Stimulated activated CD4-positive, alpha-beta T cell treated with anti-CD3 and anti-CD28 coated beads, TNF-alpha, amount 100 ng/mL, for 24 hours (primary cell): ENCODE results near the gene TMEM131.
"Not testable (repeated sequence)": the region's sequence is repeated elsewhere in the genome, so short reads cannot be mapped to it uniquely, and the experiment has no call there.

Experiments
- DNase-seq, 3 experiments: peaks; one replicate each; pipeline ENCODE4 v3.0.0-alpha.2; 2020; ENCODE audit warnings: low read depth in 3 of 3

Gene TMEM131

DNA sequence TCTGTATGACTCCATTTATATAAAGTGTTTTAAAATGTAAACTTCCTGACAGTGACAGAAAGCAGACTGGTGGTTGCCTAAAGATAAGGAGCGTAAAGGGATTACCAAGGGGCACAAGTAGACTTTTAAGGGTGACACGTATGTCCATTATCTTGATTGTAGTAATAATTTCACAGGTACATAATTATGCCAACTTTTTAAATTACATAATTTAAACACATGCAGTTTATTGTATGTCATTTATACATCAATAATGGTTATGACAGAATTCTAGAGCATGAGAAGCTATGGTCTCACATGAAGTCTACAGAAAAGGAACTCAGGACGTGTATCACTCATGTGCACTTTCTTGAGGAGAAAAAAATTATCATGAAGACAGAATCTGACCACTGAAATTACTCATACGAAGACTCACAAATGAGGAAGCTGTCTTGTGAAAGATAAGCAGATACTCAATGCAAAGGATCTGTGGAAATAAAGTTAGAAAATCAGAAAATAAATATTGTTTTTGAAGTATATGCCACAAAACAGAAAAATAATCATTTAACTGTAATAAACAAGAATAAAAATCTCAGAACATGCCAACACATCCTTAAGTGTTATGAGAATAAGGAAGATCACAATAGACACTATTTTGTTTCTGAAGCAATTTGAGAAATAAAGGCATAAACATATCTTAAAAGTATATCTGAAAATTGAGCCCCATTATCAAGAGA, 84.4 kb downstream of the TMEM131 start:
- no peak for DNase-seq

DNA sequence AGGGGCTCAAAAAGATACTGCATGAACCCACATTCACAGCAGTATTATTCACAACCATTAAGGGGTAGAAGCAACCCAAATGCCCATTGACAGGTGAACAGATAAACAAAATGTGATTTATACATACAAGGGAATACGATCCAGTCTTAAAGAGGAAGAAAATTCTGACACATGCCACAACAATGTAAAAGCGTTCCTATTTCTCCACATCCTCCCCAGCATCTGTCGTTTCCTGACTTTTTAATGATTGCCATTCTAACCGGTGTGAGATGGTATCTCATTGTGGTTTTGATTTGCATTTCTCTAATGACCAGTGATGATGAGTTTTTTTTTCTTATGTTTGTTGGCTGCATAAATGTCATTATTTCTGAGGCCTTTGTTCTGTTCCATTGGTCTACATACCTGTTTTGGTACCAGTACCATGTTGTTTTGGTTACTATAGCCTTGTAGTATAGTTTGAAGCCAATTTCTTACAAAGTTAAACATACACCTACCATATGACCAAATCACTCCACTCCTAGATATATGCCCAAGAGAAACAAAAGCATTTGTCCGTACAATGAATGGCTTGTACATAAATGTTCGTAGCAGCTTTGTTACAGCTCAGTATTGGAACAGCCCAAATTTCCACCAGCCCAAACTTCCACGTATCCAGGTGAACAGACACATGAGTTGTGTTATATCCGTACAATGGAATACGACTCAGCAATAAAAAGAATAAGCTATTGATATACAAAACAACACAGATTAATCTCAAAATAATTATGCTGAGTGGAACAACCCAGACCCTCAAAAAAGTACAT, 85.1 kb downstream of the TMEM131 start:
- no peak for DNase-seq

- no peak for DNase-seq
Observed at GRCh38 chr2:97908208-97908676, 87.5 kb downstream of the TMEM131 start.

DNA sequence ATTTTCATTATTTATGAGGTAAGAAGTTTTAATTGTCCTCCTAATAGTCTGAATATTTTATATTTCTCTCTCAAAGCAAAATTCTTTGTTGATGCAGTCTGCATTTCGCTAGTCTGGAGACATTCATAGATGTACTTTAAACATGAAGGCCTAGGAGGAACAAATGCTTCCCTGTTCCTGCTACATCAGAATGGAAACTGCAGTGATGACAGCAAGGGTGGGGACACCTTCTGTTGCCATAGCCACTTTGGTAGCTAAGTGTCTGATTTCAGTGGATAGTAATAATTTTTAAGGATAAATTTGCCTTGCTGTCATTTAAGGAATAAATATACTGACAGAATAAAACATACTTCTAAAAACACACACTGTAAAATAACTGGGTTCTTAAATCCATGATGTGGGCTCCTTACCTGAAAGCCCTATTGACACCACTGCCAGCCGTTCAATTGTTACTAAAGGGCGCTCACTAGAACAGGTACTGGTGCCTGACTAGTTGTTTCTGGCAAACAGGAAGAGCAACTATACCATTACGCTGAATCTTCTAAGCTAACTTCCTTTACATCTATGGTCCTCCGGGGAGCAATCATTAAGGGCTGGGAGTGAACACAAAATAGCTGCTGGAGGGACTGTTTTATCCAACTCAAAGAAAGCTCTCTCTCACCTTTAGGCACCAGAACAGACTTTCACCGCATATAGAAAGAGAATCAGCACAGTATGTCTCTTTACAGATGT, 88.2 kb downstream of the TMEM131 start:
- no peak for DNase-seq

GRCh38 chr2:97906307-97906706, 89.4 kb downstream of the TMEM131 start:
- DNase-seq: no peak

- DNase-seq: no peak
Observed at GRCh38 chr2:97905294-97905693, 90.5 kb downstream of the TMEM131 start.

DNA sequence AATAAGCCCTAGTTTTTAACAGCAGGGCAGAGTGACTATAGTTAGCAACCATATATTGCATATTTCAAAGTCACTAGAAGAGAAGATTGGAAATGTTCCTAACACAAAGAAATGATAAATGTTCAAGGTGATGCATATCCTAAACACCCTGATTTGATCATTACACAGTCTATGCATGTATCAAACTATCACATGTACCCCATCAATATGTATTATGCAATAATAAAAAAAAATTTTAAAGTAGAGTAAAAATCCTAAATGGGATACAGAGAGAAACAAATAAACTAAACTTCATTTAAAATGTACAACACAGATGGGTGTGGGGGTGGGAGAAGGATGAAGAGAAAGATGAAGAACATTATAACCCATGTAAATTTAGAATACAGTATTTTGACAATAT, 93.9 kb downstream of the TMEM131 start:
- no peak for DNase-seq

GRCh38 chr2:97900806-97901205, 94.9 kb downstream of the TMEM131 start:
- no peak for DNase-seq

- DNase-seq: not testable (repeated sequence)
Observed at GRCh38 chr2:97893042-97893441, 102.7 kb downstream of the TMEM131 start.

- DNase-seq: no peak
Observed at GRCh38 chr2:97891611-97892010, 104.1 kb downstream of the TMEM131 start.

- DNase-seq: no peak
Observed at GRCh38 chr2:97889156-97889555, 106.6 kb downstream of the TMEM131 start.

DNA sequence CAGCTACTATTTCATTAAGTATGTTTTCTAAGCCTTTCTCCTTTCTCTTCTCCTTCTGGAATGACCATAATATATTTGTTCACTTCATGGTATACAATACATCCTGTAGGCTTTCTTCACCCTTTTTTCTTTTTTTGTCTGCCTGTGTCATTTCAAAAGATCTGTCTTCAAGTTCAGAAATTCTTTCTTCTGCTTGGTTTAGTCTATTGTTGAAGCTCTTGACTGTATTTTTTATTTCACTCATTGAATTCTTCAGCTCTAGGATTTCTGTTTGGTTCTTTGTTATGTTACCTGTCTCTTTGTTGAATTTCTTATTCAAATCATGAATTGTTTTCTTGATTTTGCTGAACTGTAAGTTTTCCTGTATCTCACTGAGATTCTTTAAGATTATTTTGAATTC, 109.9 kb downstream of the TMEM131 start:
- no peak for DNase-seq

DNA sequence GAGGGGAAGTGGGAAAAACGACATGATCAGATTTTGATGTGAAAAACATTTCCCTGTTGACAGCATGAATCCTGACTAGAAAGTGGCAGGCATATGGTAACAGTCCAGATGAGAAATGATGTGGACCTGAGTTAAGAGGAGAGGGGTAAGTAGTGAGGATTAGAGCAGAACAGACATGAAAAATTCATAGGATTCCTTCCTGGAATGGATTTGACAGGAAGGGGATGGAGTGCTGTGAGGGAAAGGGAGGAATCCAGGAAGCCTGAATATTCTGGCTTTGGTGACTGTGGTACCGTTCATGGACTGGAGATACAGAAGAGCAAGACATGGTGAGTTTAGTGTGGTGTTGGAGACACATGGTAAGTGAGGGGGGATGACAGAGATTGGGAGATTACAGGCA, 115.4 kb downstream of the TMEM131 start:
- no peak for DNase-seq

DNA sequence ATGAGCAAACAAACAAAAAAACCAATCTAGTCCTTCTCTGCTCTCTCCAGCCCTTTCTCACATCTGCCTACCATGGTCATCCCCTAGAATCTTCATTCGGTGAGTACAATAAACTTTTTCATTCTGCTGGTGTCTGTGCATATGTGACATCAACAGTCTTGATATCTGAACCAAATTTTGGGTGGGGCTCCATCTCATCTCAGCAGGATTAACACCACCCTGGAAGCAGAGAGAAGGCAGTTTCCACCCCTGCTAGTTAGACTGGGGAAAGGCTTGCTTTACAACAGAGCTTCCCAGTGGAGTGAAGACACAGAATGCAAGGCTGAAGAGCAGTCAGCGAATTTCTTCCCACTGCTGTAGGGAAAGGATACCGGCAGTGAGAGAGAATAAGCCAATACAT, 116.9 kb downstream of the TMEM131 start:
- no peak for DNase-seq

DNA sequence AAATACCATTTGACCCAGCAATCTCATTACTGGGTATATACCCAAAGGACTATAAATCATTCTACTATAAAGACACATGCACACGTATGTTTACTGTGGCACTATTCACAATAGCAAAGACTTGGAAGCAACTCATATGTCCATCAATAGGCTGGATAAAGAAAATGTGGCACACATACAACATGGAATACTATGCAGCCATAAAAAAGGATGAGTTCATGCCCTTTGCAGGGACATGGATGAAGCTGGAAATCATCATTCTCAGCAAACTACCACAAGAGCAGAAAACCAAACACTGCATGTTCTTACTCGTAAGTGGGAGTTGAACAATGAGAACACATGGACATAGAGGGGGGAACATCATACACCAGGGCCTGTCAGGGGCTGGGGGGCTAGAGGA, 117.4 kb downstream of the TMEM131 start:
- not testable (repeated sequence) for DNase-seq

DNA sequence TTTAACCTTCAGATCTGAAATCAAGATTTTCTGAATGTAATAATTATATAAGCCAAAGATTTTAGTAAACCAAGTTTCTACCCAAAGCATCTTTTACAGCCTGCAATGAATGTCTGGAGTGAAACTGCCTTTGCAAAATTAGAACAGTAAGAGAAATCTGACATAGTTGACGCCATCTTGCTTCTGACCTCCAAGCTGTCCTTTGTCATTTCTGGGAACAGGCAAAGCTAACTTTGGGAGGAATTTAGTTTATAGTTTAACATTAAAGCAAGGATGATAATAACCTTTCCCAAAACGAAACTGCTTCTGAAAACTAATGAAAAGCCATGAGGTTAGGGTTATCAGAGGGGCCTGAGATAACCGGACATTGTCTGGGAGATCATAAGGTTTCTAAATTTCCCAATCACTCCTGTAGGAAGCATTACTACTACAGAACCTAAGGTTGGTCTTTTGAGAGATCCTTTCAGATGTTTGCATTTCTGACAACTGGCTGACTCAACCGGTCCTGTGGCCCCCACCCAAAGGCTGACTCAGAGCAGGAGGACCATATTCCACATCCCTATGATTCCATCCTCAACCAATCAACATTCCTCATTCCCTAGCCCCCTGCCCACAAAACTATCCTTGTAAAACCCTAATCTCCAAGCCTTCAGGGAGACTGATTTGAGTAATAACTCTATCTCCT, 124.5 kb downstream of the TMEM131 start:
- no peak for DNase-seq

GRCh38 chr2:97870396-97870843, 125.3 kb downstream of the TMEM131 start:
- peak; percentile 3 to 19 (median 8) for DNase-seq

DNA sequence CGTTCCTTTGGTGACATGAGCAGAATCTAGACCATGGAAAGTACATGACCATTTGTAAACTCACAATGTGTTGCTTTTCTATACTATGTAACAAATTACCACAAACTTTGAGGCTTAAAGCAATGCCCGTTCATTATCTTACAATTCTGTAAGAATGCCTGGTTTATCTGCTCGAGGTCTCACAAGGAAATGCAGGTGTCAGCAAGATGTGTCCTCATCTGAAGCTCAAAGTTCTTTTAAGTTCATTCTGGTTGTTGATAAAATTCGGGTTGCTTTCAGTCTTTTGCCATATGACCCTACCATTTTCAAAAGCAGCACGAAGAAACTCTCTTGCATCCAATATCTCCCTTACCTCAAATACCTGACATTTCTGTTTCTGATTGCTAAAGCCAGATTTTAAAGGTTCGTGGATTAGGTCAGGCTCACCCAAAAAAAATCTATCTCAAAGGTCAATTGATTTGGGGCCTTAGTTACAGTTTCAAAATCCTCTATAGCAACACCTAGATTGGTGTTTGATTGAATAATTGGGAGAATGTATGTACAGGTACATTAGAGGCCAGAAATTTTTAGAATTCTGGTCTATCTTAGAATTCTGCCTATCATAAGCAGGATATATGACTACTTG, 125.9 kb downstream of the TMEM131 start:
- no peak for DNase-seq

- DNase-seq: no peak
Observed at GRCh38 chr2:97868986-97869721, 126.6 kb downstream of the TMEM131 start.

GRCh38 chr2:97863829-97864228, 131.9 kb downstream of the TMEM131 start:
- no peak for DNase-seq

DNA sequence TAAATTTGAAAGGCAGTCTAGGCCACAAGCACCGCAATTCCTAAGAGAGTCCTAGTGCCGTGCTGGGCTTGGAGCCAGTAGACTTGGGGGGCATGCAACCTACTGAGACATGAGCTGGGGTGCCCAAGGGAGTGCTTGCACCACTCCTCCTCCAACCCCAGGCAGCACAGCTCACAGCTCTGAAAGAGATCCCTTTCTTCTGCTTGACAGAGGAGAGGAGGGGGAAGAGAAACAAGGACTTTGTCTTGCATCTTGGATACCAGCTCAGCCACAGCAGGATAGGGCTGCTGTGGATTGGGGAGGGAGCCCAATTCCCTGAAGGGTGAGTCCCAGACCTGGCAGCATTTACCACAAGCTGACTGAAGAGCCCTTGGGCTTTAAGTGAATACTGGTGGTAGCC, 134.6 kb downstream of the TMEM131 start:
- no peak for DNase-seq
